ENCODE data around the gene BCL2. TPM values are rescaled to one million over a fixed set of nuclear protein-coding genes. Genes with fewer than 3 reads are reported as not detected.

BCL2 gene
- total RNA-seq, 4 donors from 2014 or later = 25.2 to 39.0 (median 36.1) TPM

DNA sequence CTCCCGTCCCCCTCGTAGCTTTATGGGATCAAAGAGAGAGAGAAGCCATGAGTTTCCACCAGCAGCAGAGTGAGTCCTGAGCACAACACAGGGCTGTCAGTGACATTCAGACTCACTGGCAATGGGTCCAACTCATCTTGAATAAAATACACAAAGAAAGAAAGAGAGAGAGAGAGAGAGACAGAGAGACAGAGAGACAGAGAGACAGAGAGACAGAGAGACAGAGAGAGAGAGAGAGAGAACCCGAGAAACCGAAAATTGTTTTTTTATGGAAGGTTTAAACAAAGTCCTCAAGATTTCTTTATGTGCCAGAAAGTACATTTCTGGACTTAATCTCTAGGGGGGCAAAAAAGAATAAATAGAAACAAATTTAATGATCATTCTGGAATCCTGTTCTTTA lies 11.5 kb upstream of the BCL2 start:
- DNase-seq (ENCODE audit: extremely low spot score) = no peak
- Histone ChIP-seq H3K9me3 (no peaks in the 10 kb centered on the region), H3K27me3 (no peaks in the 10 kb centered on the region), H3K36me3 (peaks cover 17 to 61% (median 51%) of the 10 kb centered on the region in 4 donors), H3K4me1 (no peaks in the 10 kb centered on the region), H3K4me3 (no peak overlapping the region), H3K27ac (replicated peaks in 1 of 4) (no peak overlapping the region)
- 95% methylated on average over 4 of the region's 4 CpGs for WGBS
- TF ChIP-seq, protein P1, sequence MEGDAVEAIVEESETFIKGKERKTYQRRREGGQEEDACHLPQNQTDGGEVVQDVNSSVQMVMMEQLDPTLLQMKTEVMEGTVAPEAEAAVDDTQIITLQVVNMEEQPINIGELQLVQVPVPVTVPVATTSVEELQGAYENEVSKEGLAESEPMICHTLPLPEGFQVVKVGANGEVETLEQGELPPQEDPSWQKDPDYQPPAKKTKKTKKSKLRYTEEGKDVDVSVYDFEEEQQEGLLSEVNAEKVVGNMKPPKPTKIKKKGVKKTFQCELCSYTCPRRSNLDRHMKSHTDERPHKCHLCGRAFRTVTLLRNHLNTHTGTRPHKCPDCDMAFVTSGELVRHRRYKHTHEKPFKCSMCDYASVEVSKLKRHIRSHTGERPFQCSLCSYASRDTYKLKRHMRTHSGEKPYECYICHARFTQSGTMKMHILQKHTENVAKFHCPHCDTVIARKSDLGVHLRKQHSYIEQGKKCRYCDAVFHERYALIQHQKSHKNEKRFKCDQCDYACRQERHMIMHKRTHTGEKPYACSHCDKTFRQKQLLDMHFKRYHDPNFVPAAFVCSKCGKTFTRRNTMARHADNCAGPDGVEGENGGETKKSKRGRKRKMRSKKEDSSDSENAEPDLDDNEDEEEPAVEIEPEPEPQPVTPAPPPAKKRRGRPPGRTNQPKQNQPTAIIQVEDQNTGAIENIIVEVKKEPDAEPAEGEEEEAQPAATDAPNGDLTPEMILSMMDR (IDR thresholded peaks at IDR 0.05) = no peak
- TF ChIP-seq POLR2A (IDR thresholded peaks at IDR 0.05; ENCODE audit: low read depth) = no peak
- no peak for TF ChIP-seq EP300 (IDR thresholded peaks at IDR 0.05)
- TF ChIP-seq POLR2AphosphoS5 (IDR thresholded peaks at IDR 0.05) = no peak
- intact Hi-C loops (cut with DNase I) = no loop called here

DNA sequence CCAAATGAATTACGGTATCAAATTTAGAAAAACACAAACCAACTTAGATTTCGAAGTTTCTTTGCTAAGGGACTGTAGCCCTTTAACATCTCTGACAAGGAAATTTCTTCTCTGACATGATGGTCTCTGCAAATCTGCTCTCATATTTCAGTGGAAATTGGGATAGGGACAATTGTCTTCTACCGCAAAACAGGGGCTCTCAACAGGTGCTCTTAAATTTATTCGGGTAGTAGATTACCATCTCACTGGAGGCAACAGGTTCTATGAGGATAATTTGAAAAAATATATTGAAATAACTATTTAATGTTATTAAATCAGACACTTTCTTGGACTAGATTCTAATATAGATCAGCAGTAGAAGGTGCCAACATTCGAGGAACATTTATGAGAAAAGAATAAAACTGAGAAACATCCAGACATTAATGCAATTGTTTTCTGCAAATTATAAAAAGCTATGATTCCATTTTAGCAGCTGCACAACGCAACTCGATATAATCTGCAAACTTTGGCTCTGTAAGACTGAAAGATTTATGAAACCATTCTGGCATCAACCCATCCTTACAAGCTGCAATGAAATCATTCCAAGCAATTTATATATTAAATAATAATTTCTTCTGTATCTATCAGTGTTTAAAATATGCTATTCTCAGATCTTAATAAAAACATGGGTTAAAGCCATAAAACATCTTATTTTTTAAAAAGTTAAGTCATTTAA lies 10.0 kb upstream of the BCL2 start:
- TF ChIP-seq EP300 (IDR thresholded peaks at IDR 0.05) = no peak
- no peak for TF ChIP-seq POLR2A (IDR thresholded peaks at IDR 0.05; ENCODE audit: low read depth)
- no peak for TF ChIP-seq POLR2AphosphoS5 (IDR thresholded peaks at IDR 0.05)
- TF ChIP-seq, protein P1 (IDR thresholded peaks at IDR 0.05) = no peak
- no peak for DNase-seq (ENCODE audit: extremely low spot score)
- H3K27ac ChIP-seq (replicated peaks in 1 of 4) = no peak overlapping the region
- no peaks in the 10 kb centered on the region for H3K27me3 ChIP-seq
- no peaks in the 10 kb centered on the region for H3K9me3 ChIP-seq
- no peak overlapping the region for H3K4me3 ChIP-seq
- 69% methylated on average over 7 of the region's 7 CpGs for WGBS
- intact Hi-C loops (cut with DNase I) = no loop called here
- no peaks in the 10 kb centered on the region for H3K4me1 ChIP-seq
- peaks cover 15 to 46% (median 36%) of the 10 kb centered on the region in 4 donors for H3K36me3 ChIP-seq

DNA sequence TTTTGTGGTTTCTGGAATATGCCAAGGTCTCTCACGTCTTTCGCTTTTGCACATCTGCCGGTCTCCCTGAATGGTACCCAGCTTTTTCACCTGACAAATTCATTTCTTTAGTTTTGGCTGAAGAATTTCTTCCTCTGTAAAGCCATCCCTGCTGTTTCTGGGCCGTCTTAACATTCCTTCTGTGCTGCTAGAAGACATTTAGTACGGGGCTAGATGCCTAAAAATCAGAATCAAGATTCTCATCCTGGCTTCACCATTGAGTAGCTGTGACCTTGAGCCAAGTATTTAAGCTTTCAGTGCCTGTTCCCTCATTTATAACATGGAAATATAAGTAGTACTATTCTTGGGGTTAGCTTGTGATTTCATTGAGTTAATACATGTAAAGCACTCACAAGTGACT lies 6.4 kb upstream of the BCL2 start:
- TF ChIP-seq POLR2AphosphoS5 (IDR thresholded peaks at IDR 0.05) (no peak), EP300 (IDR thresholded peaks at IDR 0.05) (no peak), POLR2A (IDR thresholded peaks at IDR 0.05; ENCODE audit: low read depth) (no peak)
- TF ChIP-seq, protein P1 (IDR thresholded peaks at IDR 0.05) = no peak
- intact Hi-C loops (cut with DNase I) = no loop called here
- WGBS = 88% methylated on average over 5 of the region's 5 CpGs

DNA sequence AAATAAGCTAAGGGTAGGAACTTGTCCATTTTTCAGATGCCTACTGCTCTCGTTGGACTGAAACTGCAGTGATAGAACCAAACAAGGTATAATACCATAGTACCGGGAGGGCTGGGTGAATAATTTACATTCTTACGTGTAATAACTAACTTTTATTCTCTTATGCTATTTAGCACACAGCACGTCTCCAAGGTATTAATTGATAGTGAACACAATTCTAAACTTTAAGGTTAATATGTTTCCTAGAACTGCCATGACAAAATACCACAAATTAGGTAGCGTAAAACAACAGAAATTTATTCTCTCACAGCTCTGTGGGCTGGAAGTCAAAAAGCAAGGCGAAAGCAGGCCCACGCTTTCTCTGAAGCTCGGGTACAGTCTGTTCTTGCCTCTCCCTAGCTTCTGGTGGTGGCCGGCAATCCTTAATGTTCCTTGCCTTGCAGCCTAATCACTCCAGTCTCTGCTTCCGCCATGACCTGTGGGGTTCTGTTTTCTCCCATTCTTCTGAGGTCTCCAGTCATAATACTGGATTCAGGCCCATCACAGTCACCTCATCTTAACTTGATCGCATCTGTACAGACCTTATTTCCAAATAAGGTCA lies 5.6 kb upstream of the BCL2 start:
- H3K9me3 ChIP-seq = no peaks in the 10 kb centered on the region
- DNase-seq (ENCODE audit: extremely low spot score) = no peak
- no peak overlapping the region for H3K27ac ChIP-seq (replicated peaks in 1 of 4)
- peaks cover 10 to 23% (median 23%) of the 10 kb centered on the region in 4 donors for H3K4me1 ChIP-seq
- intact Hi-C loops (cut with DNase I) = no loop called here
- TF ChIP-seq, protein P1 (IDR thresholded peaks at IDR 0.05) = no peak
- TF ChIP-seq EP300 (IDR thresholded peaks at IDR 0.05) (no peak), POLR2A (IDR thresholded peaks at IDR 0.05; ENCODE audit: low read depth) (no peak), POLR2AphosphoS5 (IDR thresholded peaks at IDR 0.05) (no peak)
- no peaks in the 10 kb centered on the region for H3K27me3 ChIP-seq
- no peak overlapping the region for H3K4me3 ChIP-seq
- 93% methylated on average over 11 of the region's 11 CpGs for WGBS
- peaks cover 0 to 4% (median 2%) of the 10 kb centered on the region in 4 donors for H3K36me3 ChIP-seq

More for the DNA sequence above, 6.4 kb upstream of the BCL2 start:
- Histone ChIP-seq H3K27me3 (no peaks in the 10 kb centered on the region), H3K9me3 (no peaks in the 10 kb centered on the region), H3K36me3 (peaks cover 0 to 10% (median 6%) of the 10 kb centered on the region in 4 donors), H3K4me3 (no peak overlapping the region), H3K4me1 (peaks cover 6 to 18% (median 16%) of the 10 kb centered on the region in 4 donors), H3K27ac (replicated peaks in 1 of 4) (no peak overlapping the region)
- no peak for DNase-seq (ENCODE audit: extremely low spot score)
